GM23248 (cell line): ENCODE measurements around the gene PHLPP1.

Source experiments
- EZH2 ChIP-seq: fragments of 200-600 bp; sonication (generic); IDR thresholded peaks from 2 replicates; pipeline ENCODE4 v1.6.1; 2018; ENCODE audit warnings: antibody characterized with exemption, mild to moderate bottlenecking; ENCODE audit not compliant: insufficient read depth, poor library complexity, severe bottlenecking
- EZH2phosphoT487 ChIP-seq: fragments of 200-600 bp; sonication (generic); IDR thresholded peaks from 2 replicates; pipeline ENCODE4 v1.6.1; 2018; ENCODE audit warnings: antibody characterized with exemption, moderate library complexity, mild to moderate bottlenecking, low read depth; ENCODE audit not compliant: insufficient read depth

DNA sequence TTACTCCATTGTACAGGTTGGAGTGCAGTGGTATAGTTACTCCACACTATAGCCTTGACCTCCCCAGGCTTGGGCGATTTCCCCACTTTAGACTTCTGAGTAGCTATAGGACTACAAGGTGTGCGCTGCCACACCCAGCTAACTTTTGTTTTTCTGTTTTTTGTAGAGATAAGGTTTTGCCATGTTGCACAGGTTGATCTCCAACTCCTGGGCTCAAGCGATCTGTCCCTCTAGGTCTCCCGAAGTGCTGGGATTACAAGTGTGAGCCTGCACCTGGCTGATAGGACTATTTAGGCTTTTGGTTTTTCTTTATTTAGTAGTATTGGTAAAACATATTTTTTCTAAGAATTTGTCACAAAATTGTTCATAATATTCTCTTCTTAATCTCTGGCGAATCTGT, 121.7 kb downstream of the PHLPP1 start:
- TF ChIP-seq EZH2phosphoT487 = no peak
- no peak for TF ChIP-seq EZH2
